ENCODE data around the gene TRIM14. TPM values are rescaled to one million over a fixed set of nuclear protein-coding genes. Genes with fewer than 3 reads are reported as not detected.

The TRIM14 gene
- total RNA-seq, 2 donors from 2014 or later, result 1.8 to 2.0 TPM

DNA sequence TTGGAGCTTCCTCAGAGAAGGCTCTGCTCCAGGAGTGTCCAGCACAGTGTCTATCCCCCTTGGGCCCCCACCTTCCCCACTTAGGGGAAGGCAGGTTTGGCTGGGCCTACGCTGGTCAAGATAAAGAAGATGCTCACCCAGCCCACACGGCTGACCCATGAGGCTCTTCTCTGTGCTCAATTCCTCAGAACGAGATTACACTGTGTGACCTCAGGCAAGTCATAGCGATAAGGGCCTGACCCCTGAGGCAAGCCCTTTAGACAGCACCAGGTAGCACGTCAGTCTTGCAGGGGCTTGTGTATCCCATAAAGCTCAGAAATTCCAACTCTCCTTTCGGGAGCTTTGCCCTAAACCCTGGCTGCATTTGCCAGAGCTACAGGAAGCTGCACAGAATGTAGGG, 40.8 kb upstream of the TRIM14 start:
- Histone ChIP-seq H3K27ac (no peak overlapping the region), H3K9me3 (no peaks in the 10 kb centered on the region), H3K4me1 (no peaks in the 10 kb centered on the region), H3K27me3 (no peaks in the 10 kb centered on the region), H3K4me3 (no peak overlapping the region), H3K36me3 (no peaks in the 10 kb centered on the region)
- TF ChIP-seq, protein P1, sequence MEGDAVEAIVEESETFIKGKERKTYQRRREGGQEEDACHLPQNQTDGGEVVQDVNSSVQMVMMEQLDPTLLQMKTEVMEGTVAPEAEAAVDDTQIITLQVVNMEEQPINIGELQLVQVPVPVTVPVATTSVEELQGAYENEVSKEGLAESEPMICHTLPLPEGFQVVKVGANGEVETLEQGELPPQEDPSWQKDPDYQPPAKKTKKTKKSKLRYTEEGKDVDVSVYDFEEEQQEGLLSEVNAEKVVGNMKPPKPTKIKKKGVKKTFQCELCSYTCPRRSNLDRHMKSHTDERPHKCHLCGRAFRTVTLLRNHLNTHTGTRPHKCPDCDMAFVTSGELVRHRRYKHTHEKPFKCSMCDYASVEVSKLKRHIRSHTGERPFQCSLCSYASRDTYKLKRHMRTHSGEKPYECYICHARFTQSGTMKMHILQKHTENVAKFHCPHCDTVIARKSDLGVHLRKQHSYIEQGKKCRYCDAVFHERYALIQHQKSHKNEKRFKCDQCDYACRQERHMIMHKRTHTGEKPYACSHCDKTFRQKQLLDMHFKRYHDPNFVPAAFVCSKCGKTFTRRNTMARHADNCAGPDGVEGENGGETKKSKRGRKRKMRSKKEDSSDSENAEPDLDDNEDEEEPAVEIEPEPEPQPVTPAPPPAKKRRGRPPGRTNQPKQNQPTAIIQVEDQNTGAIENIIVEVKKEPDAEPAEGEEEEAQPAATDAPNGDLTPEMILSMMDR (IDR thresholded peaks at IDR 0.05), result no peak
- no peak for DNase-seq (ENCODE audit: low spot score)

DNA sequence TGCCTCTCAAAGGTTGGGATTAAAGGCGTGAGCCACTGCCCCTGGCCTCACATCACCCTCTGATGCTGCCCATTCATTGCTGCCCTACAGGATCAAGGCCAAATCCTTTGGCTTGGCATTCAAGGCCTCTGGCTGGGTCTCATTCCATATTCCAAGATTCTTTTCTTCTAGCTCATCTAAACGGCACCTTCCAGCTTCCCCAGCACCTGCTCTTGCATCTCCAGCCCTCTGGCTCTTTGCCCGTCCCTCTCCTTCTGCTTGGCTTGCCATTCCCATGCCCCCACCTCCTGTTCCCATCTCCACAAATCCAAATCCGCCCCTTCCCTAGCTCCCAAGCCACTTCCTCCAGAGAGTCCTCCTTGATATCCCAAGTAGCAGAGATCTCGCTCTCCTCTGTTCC, 40.3 kb upstream of the TRIM14 start:
- H3K9me3 ChIP-seq, result no peaks in the 10 kb centered on the region
- no peaks in the 10 kb centered on the region for H3K36me3 ChIP-seq
- TF ChIP-seq, protein P1 (IDR thresholded peaks at IDR 0.05), result no peak
- H3K27me3 ChIP-seq, result no peaks in the 10 kb centered on the region
- H3K4me3 ChIP-seq, result no peak overlapping the region
- no peaks in the 10 kb centered on the region for H3K4me1 ChIP-seq
- no peak for DNase-seq (ENCODE audit: low spot score)
- no peak overlapping the region for H3K27ac ChIP-seq

DNA sequence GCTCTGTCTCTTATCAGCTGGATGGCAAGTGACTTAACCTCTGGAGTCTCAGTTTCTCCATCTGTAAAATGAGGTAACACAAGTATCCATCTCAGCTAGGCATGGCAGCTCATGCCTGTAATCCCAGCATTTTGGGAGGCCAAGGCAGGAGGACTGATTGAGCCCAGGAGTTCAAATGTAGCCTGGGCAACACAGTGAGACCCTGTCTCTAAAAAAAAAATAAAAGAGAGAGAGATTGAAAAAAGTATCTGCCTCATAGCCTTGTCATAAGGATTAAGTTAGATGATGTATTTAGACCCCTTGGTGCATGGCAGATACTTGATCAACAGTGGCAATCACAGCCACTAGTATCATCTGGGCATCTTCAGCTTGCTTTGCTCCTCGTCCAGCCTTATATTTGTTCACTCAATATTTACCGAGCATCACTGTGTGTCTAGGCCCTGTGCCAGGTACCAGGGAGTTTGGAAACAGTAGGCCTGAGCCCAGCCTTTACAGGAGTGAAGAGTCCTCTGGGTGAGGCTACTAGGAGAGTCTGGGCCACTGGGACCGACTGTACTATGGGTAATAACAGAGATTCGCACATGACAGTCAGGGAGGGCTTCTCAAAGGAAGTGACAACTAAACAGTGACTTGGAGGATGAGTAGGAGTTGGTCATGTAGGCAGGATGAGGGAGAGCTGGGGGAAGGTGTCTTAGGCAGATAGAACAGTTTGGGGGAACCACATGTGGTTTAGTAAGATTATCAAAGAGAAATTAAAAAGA, 39.2 kb upstream of the TRIM14 start:
- Histone ChIP-seq H3K4me3 (no peak overlapping the region), H3K9me3 (no peaks in the 10 kb centered on the region), H3K27me3 (no peaks in the 10 kb centered on the region), H3K27ac (no peak overlapping the region), H3K36me3 (no peaks in the 10 kb centered on the region), H3K4me1 (no peaks in the 10 kb centered on the region)
- TF ChIP-seq, protein P1 (IDR thresholded peaks at IDR 0.05), result no peak
- DNase-seq (ENCODE audit: low spot score), result no peak

- Histone ChIP-seq H3K27me3 (no peaks in the 10 kb centered on the region), H3K36me3 (no peaks in the 10 kb centered on the region), H3K4me3 (no peak overlapping the region), H3K4me1 (no peaks in the 10 kb centered on the region), H3K27ac (no peak overlapping the region), H3K9me3 (no peaks in the 10 kb centered on the region)
- TF ChIP-seq, protein P1 (IDR thresholded peaks at IDR 0.05), result no peak
- no peak for DNase-seq (ENCODE audit: low spot score)
Measured at GRCh38 chr9:98157372-98157771, 38.4 kb upstream of the TRIM14 start.

GRCh38 chr9:98154678-98155077, 35.7 kb upstream of the TRIM14 start:
- Histone ChIP-seq H3K4me1 (no peaks in the 10 kb centered on the region), H3K27me3 (no peaks in the 10 kb centered on the region), H3K36me3 (no peaks in the 10 kb centered on the region), H3K4me3 (no peak overlapping the region), H3K27ac (no peak overlapping the region), H3K9me3 (no peaks in the 10 kb centered on the region)
- TF ChIP-seq, protein P1 (IDR thresholded peaks at IDR 0.05), result no peak
- no peak for DNase-seq (ENCODE audit: low spot score)

GRCh38 chr9:98152526-98152925, 33.5 kb upstream of the TRIM14 start:
- no peak for DNase-seq (ENCODE audit: low spot score)
- H3K36me3 ChIP-seq, result no peaks in the 10 kb centered on the region
- H3K4me3 ChIP-seq, result no peak overlapping the region
- H3K27ac ChIP-seq, result no peak overlapping the region
- H3K4me1 ChIP-seq, result no peaks in the 10 kb centered on the region
- TF ChIP-seq, protein P1 (IDR thresholded peaks at IDR 0.05), result no peak
- H3K9me3 ChIP-seq, result no peaks in the 10 kb centered on the region
- H3K27me3 ChIP-seq, result no peaks in the 10 kb centered on the region

All from right atrium auricular region (tissue), 2 donors.